HG03460 (cell line): ENCODE results near the gene MAB21L4.

ENCODE experiments used
- ATAC-seq: cut with Tn5 transposase; IDR thresholded peaks from one replicate; pipeline ENCODE4 v1.9.1; 2021; ENCODE audit not compliant: unreplicated experiment

Gene MAB21L4

DNA sequence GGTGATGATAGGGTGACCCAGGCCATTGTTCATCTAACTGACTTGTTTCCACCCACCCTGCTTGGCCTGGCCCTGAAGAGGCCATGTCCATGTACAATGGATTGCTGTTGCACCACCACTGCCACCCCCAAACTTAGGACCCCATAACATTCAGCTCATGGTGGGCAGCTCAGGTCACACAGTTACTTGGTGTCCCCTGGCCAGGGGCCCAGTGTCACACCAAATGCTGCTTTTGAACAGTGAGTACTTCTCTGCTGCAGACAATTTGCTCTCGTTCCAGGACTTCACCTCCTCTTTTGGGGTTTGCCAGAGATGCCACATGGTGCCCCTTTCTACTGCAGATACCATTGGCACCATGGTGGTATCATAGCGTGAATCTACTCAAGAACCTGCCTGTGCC is 11.7 kb downstream of the MAB21L4 start:
- no peak for ATAC-seq

DNA sequence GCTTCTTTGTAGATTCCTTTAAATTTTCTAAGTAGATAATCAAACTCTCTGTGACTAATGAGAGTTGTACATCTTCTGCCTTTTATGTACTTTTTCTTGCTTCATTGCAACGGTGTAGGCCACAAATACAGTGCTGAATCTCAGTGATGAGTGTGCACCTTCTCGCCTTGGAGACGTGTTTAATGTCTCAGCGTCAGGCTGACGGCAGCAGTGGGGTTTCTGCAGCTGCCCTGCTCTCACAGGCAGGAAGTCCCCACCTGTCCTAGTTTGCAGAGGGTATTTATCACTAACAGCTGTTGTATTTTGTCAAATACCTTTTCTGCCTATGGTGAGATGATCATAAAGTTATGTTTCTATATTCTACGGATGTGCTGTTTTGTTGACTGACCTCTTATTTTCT is 14.0 kb downstream of the MAB21L4 start:
- no peak for ATAC-seq

- no peak for ATAC-seq
Measured at GRCh38 chr2:240879105-240879504, 16.9 kb downstream of the MAB21L4 start.

GRCh38 chr2:240878341-240878936 is 17.5 kb downstream of the MAB21L4 start:
- ATAC-seq, result no peak

- no peak for ATAC-seq
Measured at GRCh38 chr2:240877460-240878340, 18.3 kb downstream of the MAB21L4 start.

GRCh38 chr2:240876475-240877251 is 19.3 kb downstream of the MAB21L4 start:
- ATAC-seq, result no peak

GRCh38 chr2:240876035-240876474 is 19.9 kb downstream of the MAB21L4 start:
- ATAC-seq, result no peak

GRCh38 chr2:240875228-240876034 is 20.5 kb downstream of the MAB21L4 start:
- ATAC-seq, result no peak

DNA sequence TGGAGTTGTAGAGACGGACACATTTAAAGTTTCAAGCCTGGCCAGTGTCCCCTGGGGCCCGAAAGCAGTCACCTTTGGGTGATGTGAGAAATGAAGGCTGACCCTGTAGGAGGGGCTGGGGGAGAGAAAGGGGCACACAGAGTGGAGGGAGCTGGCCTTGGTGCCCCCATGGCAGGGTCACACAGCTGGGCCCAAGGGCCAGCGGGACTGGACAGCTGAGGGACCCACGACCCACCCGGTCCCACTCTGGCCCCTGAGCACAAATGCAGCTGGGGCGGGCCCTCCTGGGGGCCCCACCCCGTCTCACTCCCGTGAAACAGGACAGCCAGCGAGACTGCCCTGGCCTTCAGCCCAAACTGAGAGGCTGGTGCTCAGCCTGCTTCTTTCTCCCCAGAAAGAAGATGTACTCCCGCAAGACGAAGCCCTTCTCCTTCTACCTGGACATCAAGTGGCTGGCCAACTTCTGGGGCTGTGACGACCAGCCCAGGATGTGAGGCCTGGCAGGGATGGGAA is 21.2 kb downstream of the MAB21L4 start:
- ATAC-seq, result no peak

DNA sequence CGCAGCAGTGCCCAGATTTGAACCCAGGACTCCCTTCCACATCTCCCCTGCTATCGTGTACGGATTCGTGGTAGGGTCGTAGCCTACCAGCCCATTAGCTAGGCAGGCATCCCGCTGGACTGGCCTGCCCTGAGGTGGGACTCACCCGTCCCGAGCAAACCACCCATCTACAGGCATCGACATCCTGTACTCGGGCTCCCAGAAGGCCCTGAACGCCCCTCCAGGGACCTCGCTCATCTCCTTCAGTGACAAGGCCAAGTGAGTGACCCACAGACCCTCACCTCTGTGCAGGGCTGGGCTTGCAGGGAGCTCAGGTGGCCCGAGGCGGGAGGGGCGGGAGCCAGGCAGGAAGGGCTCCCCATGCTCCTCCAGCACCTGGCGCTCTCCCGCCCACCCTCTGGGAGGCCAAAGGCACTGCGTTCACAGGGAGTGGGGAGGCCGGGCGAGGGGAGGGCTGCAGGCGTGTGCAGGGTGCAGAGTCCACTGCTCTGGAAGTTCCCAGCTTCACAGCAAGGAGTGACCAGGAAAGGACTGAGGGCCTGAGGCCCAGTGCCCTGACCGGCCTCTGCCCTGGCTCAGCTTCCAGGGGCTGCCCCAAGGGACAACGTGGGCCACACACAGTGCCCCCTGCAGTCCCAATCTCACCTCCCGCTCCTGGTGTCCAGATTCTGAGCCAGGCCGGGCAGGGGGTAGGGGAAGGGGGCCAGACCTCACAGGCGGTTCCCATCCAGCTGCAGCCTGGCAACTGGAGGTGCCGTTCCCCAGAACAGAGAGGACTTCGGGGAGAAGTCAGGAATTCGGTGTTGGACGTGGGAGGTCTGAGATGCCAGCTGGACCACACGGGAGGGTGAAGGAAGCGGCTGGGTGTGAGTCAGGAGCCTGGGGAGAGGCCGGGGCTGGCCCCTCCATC is 21.9 kb downstream of the MAB21L4 start:
- no peak for ATAC-seq

GRCh38 chr2:240873098-240873788 is 22.7 kb downstream of the MAB21L4 start:
- no peak for ATAC-seq

GRCh38 chr2:240872317-240873097 is 23.4 kb downstream of the MAB21L4 start:
- no peak for ATAC-seq

- ATAC-seq, result no peak
Measured at GRCh38 chr2:240871071-240871958, 24.6 kb downstream of the MAB21L4 start.

DNA sequence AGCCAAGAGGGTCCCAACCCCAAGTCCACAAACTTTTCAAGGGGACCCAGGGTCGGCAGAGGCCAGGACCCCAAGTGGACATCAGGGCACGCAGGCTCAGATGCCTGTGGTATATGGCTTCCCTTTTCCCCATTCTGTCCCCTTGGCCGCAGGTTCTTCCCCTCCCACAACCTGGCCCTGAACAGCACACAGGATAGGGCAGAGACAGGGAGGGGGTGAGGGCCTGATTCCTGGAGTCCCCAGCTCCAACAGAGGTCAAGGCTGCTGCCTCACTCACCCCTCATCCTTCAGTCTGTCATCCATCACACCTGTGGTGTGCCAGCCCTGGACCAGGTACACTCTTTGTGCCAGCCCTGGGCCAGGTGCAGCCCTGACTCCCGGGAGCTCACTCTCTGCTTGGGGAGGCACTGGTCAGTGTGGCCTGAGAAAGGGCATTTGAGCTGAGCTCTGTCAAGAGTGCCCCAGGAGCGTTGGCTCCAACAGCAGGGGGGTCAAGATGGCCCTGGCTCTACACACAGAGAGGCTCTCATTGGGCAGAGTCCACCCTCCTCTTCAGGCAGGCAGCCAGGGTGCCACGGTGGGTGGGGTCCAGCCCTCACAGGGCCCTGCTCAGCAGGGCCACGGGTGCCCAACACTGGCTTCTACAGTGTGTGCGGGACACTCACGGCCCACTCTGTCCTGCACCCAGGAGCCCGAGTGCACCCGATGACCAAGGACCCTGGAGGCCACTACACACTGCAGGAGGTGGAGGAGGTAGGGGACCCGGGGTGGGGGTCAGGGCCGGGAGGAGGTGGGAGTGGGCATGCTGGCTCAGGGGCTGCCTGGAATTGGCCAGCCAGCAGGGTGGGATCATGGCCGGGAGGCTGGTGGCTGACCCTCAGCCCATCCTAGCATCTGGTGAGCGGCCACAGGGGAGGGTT is 25.7 kb downstream of the MAB21L4 start:
- ATAC-seq, result no peak

DNA sequence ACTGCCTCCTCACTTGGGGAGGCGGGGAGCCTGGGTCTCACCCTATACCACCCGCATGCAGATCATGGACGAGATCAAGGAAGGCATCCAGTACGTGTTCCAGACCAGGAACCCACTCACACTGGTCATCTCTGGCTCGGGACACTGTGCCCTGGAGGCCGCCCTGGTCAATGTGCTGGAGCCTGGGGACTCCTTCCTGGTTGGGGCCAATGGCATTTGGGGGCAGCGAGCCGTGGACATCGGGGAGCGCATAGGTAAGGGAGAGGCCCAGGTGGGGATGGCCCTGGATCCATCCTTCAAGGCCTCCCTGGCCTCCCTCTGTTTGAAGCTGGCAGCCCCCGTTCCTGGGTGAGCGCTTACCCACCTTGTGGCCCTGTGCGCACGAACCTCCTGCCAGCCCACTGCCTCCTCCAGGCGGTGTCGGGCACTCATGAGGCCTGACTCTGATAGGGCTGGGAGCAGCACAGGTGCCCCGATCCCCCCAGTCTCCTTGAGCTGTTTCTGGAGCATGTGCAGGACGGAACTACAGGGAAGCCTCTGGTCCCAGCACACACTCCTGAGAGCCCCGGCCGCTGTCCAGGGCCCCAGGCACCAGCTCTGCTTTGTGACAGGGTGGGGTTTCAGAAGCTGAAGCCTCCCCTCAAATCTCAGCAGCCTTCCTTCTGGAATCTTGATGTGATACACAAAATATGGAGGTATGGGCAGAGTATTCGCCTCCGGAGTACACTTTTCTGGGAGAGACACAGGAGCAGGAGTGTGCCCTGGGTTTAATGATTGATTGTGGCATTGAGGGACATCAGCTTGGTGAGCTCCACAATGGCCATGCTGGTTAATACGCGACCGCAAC is 26.6 kb downstream of the MAB21L4 start:
- no peak for ATAC-seq
